PC-9 (cell line): ENCODE results near the gene UMAD1.

Experiments
- CTCF ChIP-seq: fragments of 200-600 bp; sonication (generic); conservative IDR thresholded peaks from 2 replicates; pipeline ENCODE4 v1.6.1; 2017; ENCODE audit warnings: mixed run types, antibody characterized with exemption, mild to moderate bottlenecking, moderate library complexity
- EZH2 ChIP-seq: fragments of 200-600 bp; sonication (generic); IDR thresholded peaks from 2 replicates; pipeline ENCODE4 v1.8.0; 2017; ENCODE audit warnings: antibody characterized with exemption, low read depth

DNA sequence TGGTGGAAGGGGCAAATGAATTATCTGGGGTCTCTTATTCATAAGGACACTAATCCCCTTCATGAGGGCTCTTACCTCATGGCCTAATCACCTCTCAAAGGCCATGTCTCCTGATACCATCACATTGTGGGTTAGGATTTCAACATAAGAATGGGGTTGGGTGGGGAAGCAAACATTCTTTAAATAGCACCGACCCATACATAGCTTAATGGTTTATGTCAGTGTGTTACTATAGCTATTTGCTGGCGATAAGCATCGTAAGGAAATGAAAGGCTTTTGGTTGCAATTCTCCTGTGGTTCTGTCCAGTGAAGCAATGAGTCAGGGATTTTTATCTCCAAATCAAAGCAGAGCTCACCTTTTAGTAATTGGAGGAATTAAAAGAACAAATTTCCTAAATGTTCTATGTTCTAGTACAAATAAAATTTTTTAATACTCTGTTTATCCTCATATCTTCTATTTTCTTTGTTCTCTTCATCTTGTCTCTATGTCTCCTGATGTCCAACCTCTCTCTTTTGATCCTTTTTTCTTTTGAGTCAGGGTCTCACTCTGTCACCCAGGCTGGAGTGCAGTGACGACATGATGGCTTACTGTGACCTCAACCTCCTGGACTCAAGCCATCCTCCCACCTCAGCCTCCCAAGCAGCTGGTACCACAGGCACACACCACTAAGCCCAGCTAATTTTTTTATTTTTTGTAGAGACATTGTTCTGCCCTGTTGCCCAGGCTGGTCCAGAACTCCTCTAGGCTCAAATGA lies 271.0 kb downstream of the UMAD1 start:
- TF ChIP-seq CTCF (no peak), EZH2 (no peak)
